Glutamatergic neuron (in vitro differentiated cells): Measurements from ENCODE around the gene DOLK. TPM values are rescaled to one million over a fixed set of nuclear protein-coding genes. Genes with fewer than 3 reads are reported as not detected.

ENCODE experiments used
- DNase-seq: peaks from one replicate; pipeline ENCODE4 v3.0.0; 2022
- H3K27ac Mint-ChIP-seq: one replicate; pipeline ENCODE4 v1.8.0; 2020; ENCODE audit warnings: mild to moderate bottlenecking, mixed read lengths, inconsistent platforms; ENCODE audit not compliant: unreplicated experiment
- H3K27me3 Mint-ChIP-seq: one replicate; pipeline ENCODE4 v1.8.0; 2020; ENCODE audit warnings: mild to moderate bottlenecking, moderate library complexity, mixed read lengths, inconsistent platforms; ENCODE audit not compliant: unreplicated experiment
- H3K36me3 Mint-ChIP-seq: one replicate; pipeline ENCODE4 v1.8.0; 2020; ENCODE audit warnings: mild to moderate bottlenecking, mixed read lengths, inconsistent platforms; ENCODE audit not compliant: unreplicated experiment
- H3K4me1 Mint-ChIP-seq: one replicate; pipeline ENCODE4 v1.8.0; 2020; ENCODE audit warnings: mild to moderate bottlenecking, low read depth, mixed read lengths, inconsistent platforms; ENCODE audit not compliant: unreplicated experiment
- H3K4me3 Mint-ChIP-seq: one replicate; pipeline ENCODE4 v1.8.0; 2020; ENCODE audit warnings: mild to moderate bottlenecking, mixed read lengths, inconsistent platforms; ENCODE audit not compliant: unreplicated experiment
- H3K9me3 Mint-ChIP-seq: one replicate; pipeline ENCODE4 v1.8.0; 2020; ENCODE audit warnings: mild to moderate bottlenecking, moderate library complexity, mixed read lengths, inconsistent platforms; ENCODE audit not compliant: unreplicated experiment
- total RNA-seq: library from RNA; stranded (reverse); fragmentation: NEBNext Ultra II Directional; extraction: Animal tissue kit (Norgen Biotek cat#: 25700); gene quantifications from one replicate; pipeline ENCODE4 v1.2.1, GENCODE V29; 2021; ENCODE audit not compliant: unreplicated experiment
- TF ChIP-seq, protein P1 (sequence below): fragments of 200-600 bp; sonication (generic); IDR thresholded peaks from one replicate; pipeline ENCODE4 v1.5.0; 2021; ENCODE audit not compliant: partially characterized antibody, unreplicated experiment

DOLK gene
- total RNA-seq, 1 donor from 2014 or later, result 16.6 TPM

DNA sequence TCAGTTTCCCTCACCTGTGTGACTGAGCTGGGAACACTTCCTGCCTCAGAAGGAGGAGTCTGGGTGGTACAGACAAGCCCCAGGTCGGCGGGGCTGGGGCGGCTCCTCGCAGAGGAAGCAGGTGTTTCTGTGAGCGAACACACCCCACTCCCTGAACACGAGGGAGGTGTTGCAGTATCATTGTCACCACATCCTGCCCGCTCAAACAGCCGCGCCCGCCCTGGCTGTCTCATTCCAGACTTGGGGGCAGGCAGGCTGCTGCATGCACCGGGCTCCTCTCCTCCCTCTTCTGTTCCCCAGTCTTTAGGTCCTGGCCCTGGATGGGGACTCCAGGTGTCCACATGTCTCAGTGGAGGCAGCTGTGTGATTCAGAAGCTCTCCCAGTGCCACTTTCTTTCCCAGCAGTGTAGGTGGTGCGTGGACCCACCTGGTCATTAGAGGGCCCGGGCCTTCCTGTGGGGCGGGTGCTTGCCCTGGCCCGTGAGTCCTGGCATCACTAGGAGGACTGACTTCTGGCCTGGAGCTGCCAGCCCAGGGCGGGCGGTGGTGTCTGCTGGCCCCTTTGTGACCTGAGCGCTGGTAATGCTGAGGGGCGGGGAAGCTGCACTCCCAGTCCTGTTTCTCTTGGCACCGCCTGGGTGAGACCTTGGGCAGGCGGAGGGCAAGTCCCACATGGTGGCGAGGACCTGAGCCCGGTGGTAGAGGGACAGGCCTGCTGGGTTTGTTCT is 44.9 kb downstream of the DOLK start:
- no peak overlapping the region for H3K27ac Mint-ChIP-seq
- H3K9me3 Mint-ChIP-seq, result no peaks in the 10 kb centered on the region
- DNase-seq, result no peak
- peaks cover 6% of the 10 kb centered on the region for H3K4me1 Mint-ChIP-seq
- no peaks in the 10 kb centered on the region for H3K36me3 Mint-ChIP-seq
- no peak overlapping the region for H3K4me3 Mint-ChIP-seq
- H3K27me3 Mint-ChIP-seq, result peaks cover 1% of the 10 kb centered on the region
- TF ChIP-seq, protein P1, sequence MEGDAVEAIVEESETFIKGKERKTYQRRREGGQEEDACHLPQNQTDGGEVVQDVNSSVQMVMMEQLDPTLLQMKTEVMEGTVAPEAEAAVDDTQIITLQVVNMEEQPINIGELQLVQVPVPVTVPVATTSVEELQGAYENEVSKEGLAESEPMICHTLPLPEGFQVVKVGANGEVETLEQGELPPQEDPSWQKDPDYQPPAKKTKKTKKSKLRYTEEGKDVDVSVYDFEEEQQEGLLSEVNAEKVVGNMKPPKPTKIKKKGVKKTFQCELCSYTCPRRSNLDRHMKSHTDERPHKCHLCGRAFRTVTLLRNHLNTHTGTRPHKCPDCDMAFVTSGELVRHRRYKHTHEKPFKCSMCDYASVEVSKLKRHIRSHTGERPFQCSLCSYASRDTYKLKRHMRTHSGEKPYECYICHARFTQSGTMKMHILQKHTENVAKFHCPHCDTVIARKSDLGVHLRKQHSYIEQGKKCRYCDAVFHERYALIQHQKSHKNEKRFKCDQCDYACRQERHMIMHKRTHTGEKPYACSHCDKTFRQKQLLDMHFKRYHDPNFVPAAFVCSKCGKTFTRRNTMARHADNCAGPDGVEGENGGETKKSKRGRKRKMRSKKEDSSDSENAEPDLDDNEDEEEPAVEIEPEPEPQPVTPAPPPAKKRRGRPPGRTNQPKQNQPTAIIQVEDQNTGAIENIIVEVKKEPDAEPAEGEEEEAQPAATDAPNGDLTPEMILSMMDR, result no peak

DNA sequence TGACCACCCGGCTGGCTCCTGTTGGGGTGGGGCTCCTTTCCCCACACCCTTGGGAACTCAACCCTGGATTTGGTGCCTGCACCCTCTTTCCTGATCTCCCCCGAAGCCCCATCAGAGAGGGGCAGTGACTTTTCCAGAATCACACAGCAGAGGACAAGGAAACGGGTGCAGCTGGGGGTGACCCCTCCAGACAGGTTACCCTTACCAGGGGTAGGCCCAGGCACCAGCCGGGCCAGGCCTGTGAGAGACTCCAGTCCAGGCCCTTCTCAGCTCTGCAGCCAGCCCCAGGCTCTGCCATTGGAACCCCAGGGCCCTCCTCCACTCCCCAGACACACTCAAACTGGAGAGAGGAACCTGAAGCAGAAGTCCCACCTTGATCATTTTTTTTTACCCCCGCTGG is 45.6 kb downstream of the DOLK start:
- H3K9me3 Mint-ChIP-seq, result no peaks in the 10 kb centered on the region
- peaks cover 1% of the 10 kb centered on the region for H3K27me3 Mint-ChIP-seq
- H3K4me3 Mint-ChIP-seq, result no peak overlapping the region
- no peaks in the 10 kb centered on the region for H3K36me3 Mint-ChIP-seq
- TF ChIP-seq, protein P1, result no peak
- H3K4me1 Mint-ChIP-seq, result peaks cover 6% of the 10 kb centered on the region
- no peak overlapping the region for H3K27ac Mint-ChIP-seq
- DNase-seq, result no peak

DNA sequence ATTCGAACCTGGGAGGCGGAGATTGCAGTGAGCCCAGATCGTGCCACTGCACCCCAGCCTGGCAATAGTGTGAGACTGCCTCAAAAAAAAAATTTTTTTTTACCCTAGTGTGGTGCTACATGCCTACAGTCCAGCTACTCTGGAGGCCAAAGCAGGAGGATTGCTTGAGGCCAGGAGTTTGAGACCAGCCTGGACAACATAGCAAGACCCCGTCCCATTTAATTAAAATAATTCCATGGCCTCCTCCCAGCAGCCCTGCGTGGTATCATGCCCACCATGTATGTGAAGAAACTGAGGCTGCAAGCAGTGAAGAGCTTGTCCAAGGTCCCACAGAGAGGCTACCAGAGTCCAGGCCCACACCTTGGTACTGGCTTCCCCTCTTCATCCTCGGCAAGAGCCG is 46.0 kb downstream of the DOLK start:
- H3K27ac Mint-ChIP-seq, result no peak overlapping the region
- no peak overlapping the region for H3K4me3 Mint-ChIP-seq
- H3K36me3 Mint-ChIP-seq, result no peaks in the 10 kb centered on the region
- H3K4me1 Mint-ChIP-seq, result peaks cover 6% of the 10 kb centered on the region
- no peak for DNase-seq
- no peaks in the 10 kb centered on the region for H3K9me3 Mint-ChIP-seq
- peaks cover 1% of the 10 kb centered on the region for H3K27me3 Mint-ChIP-seq
- TF ChIP-seq, protein P1, result no peak

DNA sequence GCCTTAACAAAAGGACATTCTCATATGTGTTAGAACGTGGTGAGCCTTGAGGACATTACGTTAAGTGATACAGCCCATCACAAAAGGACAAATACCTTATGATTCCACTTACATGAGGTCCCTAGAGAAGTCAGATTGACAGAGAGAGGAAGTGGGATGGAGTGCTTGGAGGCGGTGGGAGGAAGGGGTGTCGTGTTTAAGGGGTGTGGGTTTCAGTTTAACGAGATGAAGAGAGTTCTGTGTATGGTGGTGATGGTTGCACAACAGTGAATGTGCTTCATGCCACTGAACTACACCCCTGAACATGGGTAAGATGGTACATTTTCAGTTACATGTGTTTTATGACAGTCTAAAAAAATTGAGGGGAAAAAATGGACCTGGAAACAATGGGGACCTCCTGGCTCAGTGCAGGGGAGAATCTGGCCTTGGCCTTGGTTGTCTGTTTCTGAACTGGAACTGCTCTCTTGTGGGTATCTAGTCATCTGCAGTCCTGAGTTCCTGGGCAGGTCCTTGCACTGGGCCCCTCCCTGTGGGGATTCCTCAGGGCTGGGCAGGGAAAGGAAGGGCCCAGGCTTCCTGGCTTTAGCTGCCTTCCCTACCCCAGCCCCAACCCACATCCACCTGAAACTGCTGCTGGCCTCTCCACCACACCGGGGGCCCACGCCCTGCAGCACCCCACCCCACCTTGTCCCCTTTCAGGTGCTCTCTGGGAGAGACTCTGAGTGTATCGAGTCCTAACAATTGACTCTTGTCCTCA is 47.7 kb downstream of the DOLK start:
- Mint-ChIP-seq H3K9me3 (no peaks in the 10 kb centered on the region), H3K27me3 (peaks cover 3% of the 10 kb centered on the region), H3K4me3 (peak overlapping the region; percentile 22), H3K4me1 (peaks cover 6% of the 10 kb centered on the region), H3K27ac (no peak overlapping the region), H3K36me3 (no peaks in the 10 kb centered on the region)
- TF ChIP-seq, protein P1, result no peak
- DNase-seq, result no peak
